CD1c-positive myeloid dendritic cell (primary cell): ENCODE results near the gene CELF4.

Source experiments
- DNase-seq: peaks from one replicate; pipeline ENCODE4 v3.0.0-alpha.2; 2016; ENCODE audit errors: extremely low spot score

Gene CELF4

DNA sequence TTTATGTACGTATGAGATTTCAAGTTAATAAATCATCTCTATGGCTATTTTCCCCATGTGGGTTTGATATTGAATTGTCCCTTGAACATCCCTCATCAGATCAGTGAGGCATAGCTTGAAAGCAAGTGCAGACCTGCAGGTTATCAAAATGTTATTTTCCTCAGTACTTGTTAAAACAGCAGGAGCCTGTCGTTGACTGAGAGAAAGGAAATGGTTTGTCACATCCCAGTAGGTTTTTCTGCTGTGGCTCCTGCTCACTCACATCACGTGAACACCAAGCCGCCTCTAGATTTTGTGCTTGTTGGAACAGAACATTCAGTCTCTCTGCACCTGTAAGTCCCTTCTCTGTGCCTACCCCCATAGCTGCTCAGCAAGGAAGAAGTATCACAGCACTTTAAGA lies 340.3 kb downstream of the CELF4 start:
- DNase-seq, result no peak

DNA sequence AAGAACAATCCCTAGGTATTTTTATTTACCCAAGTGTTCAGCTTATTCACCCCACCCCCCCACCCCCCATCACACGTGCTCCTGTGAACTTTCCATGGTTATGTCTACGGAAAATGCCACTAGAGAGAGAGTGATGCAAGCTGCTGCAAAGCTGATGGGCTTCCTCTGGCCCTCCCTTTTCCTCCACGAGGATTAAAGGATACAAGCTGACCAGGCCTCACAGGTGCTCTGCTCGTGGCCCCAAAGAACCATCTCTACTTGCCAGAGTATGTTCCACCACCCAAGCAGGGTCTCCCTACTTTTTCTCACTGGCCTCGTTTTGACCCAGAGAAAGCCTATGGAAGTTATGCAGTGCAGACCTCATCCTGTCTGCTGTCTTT lies 342.6 kb downstream of the CELF4 start:
- no peak for DNase-seq

DNA sequence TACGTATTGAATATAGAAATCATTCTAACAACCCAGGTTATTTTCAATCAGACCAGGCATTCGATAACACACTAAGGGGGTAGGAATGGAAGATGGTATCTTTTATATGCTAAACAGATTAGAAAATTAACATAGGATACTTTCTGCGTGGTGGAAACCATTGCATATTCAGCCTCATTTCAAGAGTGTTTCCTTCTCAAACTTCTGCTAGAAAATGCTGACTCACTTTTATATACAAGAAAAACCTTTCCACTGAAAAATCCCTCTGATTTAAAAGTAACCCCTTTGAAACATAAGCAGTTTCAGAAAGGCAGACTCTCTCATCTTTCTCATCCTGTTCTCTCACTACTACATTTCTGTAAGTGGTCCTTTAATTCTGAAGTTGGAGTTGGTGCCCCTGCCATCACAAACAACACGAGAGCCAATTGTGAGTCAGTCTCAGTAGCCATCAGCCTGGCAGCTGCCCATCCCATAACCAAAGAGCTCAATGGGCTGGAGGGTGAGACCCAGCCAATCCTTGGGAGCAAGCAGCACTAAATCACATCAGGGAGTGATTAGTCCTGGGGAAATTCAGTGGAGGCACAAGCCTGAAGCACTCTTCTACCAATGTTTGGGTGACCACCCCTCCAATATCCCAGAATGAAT lies 343.1 kb downstream of the CELF4 start:
- DNase-seq, result no peak

GRCh38 chr18:37219257-37219656 lies 346.3 kb downstream of the CELF4 start:
- DNase-seq, result no peak

DNA sequence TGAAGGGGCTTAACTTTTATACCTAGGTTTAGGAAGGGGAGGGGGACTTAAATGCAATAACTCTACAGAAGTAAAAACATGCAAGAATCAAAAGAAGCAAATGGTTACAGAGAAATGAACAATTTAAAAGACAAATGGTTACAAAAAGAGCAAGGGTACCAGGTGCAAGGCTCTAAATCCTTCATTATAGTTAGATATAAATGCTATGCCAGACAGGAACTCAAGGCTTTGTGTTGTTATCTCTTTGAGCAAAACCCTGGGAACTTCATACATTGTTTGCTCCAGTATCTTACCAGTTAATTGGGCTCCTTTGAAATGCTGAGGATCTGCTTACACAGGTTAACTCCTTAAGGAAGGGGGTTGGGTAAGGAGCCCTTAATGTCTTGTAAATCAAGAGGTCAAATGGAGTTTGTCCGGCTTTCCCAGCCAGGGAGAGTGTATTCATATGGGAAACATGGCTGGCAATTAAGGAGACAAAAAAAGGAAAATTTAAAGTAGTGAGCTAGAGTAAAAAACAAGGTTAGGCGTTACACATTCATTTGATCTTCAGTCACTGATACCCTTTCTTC lies 347.5 kb downstream of the CELF4 start:
- DNase-seq, result no peak

GRCh38 chr18:37210781-37211180 lies 354.8 kb downstream of the CELF4 start:
- DNase-seq, result no peak

DNA sequence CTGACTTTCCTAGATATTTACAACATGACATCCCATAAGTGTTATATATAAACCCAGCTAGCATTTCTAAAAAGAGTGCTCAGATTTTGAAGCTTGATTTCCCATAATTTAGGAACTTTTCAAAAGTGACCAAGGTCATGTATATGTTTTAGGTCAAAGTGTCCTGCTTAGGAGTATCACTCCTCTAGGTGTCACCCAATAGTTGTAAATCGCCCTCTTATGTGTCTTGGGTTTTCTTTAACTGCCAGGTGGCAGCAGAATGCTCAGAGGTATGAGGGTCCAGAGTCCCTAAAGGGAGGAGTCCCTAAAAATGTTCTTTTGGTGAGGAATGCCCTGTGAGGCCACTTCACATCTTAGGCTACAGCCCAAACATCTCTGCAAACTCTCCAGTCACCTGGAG lies 358.3 kb downstream of the CELF4 start:
- no peak for DNase-seq

DNA sequence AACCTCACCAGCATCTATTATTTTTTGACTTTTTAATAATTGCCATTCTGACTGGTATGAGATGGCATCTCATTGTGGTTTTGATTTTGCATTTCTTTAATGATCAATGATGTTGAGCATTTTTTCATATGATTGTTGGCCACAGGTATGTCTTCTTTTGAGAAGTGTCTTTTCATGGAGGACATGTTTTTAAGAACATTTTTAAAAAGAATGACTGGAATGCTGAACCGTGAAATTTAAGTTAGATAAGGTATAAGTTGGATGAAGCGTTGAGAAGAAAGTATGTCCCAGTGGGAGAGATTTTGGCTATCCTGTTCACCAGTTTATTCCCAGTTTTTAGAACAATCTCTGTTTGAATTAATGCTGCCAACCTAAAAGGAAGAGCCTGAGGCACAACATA lies 365.9 kb downstream of the CELF4 start:
- DNase-seq, result no peak
